ENCODE measurements around the gene CUEDC2.

The CUEDC2 gene

DNA sequence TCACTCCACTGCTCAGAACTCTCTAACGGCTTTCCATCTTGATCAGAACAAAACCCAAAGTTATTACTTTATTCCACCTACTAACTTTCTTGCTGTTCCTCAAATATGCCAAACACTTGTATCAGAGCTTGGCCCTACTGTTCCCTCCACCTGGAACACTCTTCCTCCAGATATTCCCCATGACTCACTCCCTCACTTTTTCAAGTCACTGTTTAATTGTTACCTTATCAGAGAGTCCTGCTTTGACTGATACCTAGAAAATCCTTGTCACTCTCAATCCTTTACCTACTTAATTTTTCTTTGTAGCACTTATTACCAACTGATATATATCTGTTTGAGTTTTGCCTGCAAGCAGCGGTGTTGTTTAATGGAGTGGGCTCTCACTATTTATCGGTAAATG is 42.5 kb downstream of the CUEDC2 start:
- Histone ChIP-seq H3K9me3 (replicated peaks in 1 of 11) (no peaks in the 10 kb centered on the region), H3K4me1 (peaks cover 15 to 37% (median 23%) of the 10 kb centered on the region in 10 experiments; a peak in 19 of 20 replicates), H4K20me1 (peaks cover 0 to 7% (median 0%) of the 10 kb centered on the region in 11 experiments; a peak in 4 of 22 replicates), H3K4me3 (no peak overlapping the region), H3K9ac (no peak overlapping the region), H3K27ac (no peak overlapping the region), H3K27me3 (no peaks in the 10 kb centered on the region), H3K36me3 (no peaks in the 10 kb centered on the region), H3K4me2 (no peak overlapping the region)
- TF ChIP-seq Cebpa-rat (IDR thresholded peaks at IDR 0.05) = no peak

DNA sequence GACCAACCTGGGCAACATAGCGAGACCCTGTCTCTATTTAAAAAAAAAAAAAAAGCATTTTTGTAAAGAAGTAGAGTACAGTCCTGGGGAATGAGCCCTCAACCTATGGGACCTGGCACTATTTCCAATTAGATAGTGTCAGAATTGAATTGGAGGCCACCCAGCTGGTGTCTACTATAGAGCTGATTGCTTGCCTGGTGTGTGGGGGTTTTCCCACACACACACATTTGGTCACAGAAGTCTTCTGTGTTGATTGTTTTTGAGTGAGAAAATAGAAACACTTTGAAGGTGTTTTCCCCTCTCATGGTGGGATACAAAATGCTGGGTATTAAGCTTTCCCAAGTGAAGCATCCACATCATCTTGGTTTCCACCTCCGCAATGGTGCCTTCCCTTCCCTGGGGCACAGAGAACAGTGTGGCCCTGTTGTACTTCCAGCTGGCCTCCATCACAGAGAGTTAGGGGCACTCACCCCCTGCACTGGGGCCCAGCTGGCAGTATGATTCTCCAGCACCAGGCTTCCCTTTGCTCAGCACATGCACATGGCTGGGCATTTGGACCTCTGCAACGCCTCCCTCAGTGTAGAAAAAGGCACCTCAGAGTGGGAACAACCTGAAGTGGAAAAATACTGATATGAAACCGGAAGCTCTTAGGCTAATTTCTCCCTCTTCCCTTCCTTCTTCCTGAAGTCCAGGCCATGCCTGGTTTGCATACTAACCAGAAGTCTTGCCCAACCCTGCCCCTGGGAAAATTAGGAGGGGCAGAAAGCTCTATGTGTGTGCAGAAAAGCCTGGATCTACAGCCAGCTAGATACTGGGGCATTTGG is 47.6 kb downstream of the CUEDC2 start:
- Histone ChIP-seq H3K9me3 (replicated peaks in 1 of 11) (no peaks in the 10 kb centered on the region), H3K27me3 (no peaks in the 10 kb centered on the region), H3K36me3 (peaks cover 28 to 42% (median 38%) of the 10 kb centered on the region in 11 experiments), H3K4me2 (peak overlapping the region in 10 of 11 experiments; percentile 10 to 89 (median 48); a peak in 18 of 22 replicates), H3K27ac (peak overlapping the region in 1 of 11 experiments; percentile 50; a peak in 2 of 22 replicates), H3K4me1 (peaks cover 6 to 37% (median 14%) of the 10 kb centered on the region in 10 experiments; a peak in 17 of 20 replicates), H3K9ac (peak overlapping the region in 2 of 11 experiments; percentile 15 to 31; a peak in 1 of 22 replicates), H4K20me1 (peaks cover 0 to 50% (median 0%) of the 10 kb centered on the region in 11 experiments; a peak in 6 of 22 replicates), H3K4me3 (no peak overlapping the region)
- TF ChIP-seq Cebpa-rat (IDR thresholded peaks at IDR 0.05) = no peak

DNA sequence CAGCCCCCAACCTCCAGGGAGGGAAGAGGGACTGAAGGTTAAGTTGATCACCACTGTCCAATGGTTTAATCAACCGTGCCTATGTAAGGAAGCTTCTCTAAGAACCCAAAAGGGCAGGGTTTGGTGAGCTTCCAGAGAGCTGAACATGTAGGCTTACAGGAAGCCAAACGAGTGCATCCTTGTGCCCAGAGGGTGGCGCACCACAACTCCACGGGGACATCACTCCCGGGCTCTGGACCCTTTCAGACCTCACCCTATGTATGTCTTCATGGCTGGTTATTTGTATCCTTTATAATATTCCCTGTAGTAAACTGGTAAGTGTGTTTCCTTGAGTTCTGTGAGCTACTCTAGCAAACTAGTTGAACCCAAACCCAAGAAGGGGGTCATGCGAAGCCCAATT is 48.3 kb downstream of the CUEDC2 start:
- H3K27me3 ChIP-seq = no peaks in the 10 kb centered on the region
- H3K36me3 ChIP-seq = peaks cover 35 to 50% (median 46%) of the 10 kb centered on the region in 11 experiments
- H4K20me1 ChIP-seq = peaks cover 0 to 58% (median 0%) of the 10 kb centered on the region in 11 experiments; a peak in 7 of 22 replicates
- no peak overlapping the region for H3K9ac ChIP-seq
- H3K9me3 ChIP-seq (replicated peaks in 1 of 11) = no peaks in the 10 kb centered on the region
- no peak overlapping the region for H3K4me3 ChIP-seq
- TF ChIP-seq Cebpa-rat (IDR thresholded peaks at IDR 0.05) = no peak
- H3K4me2 ChIP-seq = peak overlapping the region in 2 of 11 experiments; percentile 84 to 89; a peak in 4 of 22 replicates
- peaks cover 6 to 37% (median 14%) of the 10 kb centered on the region in 10 experiments; a peak in 17 of 20 replicates for H3K4me1 ChIP-seq
- no peak overlapping the region for H3K27ac ChIP-seq

DNA sequence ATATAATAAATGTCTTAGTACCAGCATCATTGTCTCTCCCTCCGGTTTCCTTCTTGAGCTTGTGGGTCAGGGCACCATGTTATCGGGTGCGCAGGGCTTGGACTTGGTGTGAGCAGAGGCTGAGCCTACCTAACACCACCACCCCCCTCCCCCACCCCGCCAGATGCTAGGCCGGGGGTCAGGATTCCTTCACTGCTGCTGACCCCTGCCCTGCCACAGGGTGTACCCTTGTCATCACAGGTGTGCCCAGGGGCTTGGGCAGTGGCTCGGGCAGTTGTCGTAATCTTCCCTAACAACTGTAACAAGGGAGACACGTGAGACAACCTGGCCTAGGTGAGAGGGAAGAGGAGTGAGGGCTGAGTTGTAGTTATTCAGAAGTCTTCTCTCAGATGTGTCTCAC is 49.5 kb downstream of the CUEDC2 start:
- H3K9me3 ChIP-seq (replicated peaks in 1 of 11) = no peaks in the 10 kb centered on the region
- H3K9ac ChIP-seq = no peak overlapping the region
- H4K20me1 ChIP-seq = peaks cover 0 to 66% (median 0%) of the 10 kb centered on the region in 11 experiments; a peak in 7 of 22 replicates
- H3K4me3 ChIP-seq = no peak overlapping the region
- no peak overlapping the region for H3K4me2 ChIP-seq
- H3K36me3 ChIP-seq = peaks cover 46 to 62% (median 57%) of the 10 kb centered on the region in 11 experiments
- no peak for TF ChIP-seq Cebpa-rat (IDR thresholded peaks at IDR 0.05)
- no peak overlapping the region for H3K27ac ChIP-seq
- peaks cover 6 to 37% (median 14%) of the 10 kb centered on the region in 10 experiments; a peak in 17 of 20 replicates for H3K4me1 ChIP-seq
- no peaks in the 10 kb centered on the region for H3K27me3 ChIP-seq

DNA sequence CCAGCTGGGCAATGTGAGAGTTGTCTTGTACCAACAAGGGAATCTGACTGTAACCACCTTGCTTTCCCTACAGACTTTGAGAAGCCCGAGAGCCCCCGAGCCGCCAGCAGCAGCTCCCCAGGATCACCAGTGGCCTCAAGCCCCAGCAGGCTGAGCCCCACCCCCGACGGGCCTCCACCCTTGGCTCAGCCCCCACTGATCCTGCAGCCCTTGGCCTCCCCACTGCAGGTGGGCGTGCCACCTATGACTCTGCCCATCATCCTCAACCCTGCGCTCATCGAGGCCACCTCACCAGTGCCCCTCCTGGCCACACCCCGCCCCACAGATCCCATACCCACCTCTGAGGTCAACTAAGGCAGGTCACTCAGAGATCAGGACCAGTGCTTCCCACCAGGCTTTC is 50.4 kb downstream of the CUEDC2 start:
- no peak overlapping the region for H3K27ac ChIP-seq
- no peak overlapping the region for H3K4me2 ChIP-seq
- no peaks in the 10 kb centered on the region for H3K27me3 ChIP-seq
- no peaks in the 10 kb centered on the region for H3K9me3 ChIP-seq (replicated peaks in 1 of 11)
- H4K20me1 ChIP-seq = peaks cover 0 to 67% (median 0%) of the 10 kb centered on the region in 11 experiments; a peak in 7 of 22 replicates
- TF ChIP-seq Cebpa-rat (IDR thresholded peaks at IDR 0.05) = no peak
- H3K9ac ChIP-seq = no peak overlapping the region
- H3K36me3 ChIP-seq = peaks cover 54 to 70% (median 66%) of the 10 kb centered on the region in 11 experiments
- H3K4me1 ChIP-seq = peaks cover 6 to 34% (median 14%) of the 10 kb centered on the region in 10 experiments; a peak in 17 of 20 replicates
- H3K4me3 ChIP-seq = no peak overlapping the region

DNA sequence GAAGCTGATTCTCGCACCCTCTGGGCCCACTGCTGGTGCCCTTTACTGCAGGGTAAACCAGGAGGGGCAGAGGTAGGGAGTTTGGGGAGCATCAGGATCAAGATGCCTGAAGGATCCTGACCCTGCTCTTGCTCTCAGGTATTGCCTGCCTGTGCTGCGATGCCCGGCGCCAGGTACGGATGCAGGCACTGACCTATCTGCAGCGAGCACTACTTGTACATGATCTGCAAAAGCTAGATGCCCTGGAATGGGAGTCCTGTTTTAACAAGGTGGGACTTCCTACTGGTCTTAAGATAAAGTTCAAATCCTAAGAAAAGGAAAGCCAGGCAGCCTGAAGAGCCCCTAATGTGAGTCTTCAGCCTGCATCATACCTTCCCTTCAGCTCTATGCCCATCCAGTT is 53.0 kb downstream of the CUEDC2 start:
- peaks cover 0 to 8% (median under 1%) of the 10 kb centered on the region in 10 experiments; a peak in 7 of 20 replicates for H3K4me1 ChIP-seq
- no peak for TF ChIP-seq Cebpa-rat (IDR thresholded peaks at IDR 0.05)
- no peaks in the 10 kb centered on the region for H3K9me3 ChIP-seq (replicated peaks in 1 of 11)
- no peak overlapping the region for H3K27ac ChIP-seq
- peaks cover 0 to 76% (median 0%) of the 10 kb centered on the region in 11 experiments; a peak in 5 of 22 replicates for H4K20me1 ChIP-seq
- no peak overlapping the region for H3K9ac ChIP-seq
- no peak overlapping the region for H3K4me2 ChIP-seq
- H3K4me3 ChIP-seq = no peak overlapping the region
- no peaks in the 10 kb centered on the region for H3K27me3 ChIP-seq
- peaks cover 79 to 96% (median 92%) of the 10 kb centered on the region in 11 experiments for H3K36me3 ChIP-seq

DNA sequence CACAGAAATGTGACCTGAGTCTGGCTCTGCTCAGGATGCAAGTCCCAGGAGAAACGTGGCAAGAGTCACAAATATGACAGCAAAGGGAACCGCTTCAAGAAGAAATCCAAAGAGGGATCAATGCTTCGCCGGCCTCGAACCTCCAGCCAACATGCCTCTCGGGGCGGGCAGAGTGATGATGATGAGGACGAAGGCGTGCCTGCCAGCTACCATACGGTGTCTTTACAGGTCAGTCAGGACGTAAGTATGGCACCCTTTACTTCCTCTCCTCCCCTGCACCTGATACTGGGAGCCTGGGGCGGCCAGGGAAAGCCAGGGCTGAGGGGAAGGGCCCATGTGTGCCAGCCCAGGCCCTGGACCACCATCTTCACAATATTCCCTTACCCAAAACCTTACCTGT is 55.5 kb downstream of the CUEDC2 start:
- Histone ChIP-seq H3K4me1 (no peaks in the 10 kb centered on the region), H3K9me3 (replicated peaks in 1 of 11) (no peaks in the 10 kb centered on the region), H3K4me2 (no peak overlapping the region), H3K4me3 (no peak overlapping the region), H3K27me3 (no peaks in the 10 kb centered on the region), H3K36me3 (peaks cover 93 to 100% (median 98%) of the 10 kb centered on the region in 11 experiments), H4K20me1 (peaks cover 0 to 58% (median 0%) of the 10 kb centered on the region in 11 experiments; a peak in 4 of 22 replicates), H3K9ac (no peak overlapping the region), H3K27ac (no peak overlapping the region)
- TF ChIP-seq Cebpa-rat (IDR thresholded peaks at IDR 0.05) = no peak

DNA sequence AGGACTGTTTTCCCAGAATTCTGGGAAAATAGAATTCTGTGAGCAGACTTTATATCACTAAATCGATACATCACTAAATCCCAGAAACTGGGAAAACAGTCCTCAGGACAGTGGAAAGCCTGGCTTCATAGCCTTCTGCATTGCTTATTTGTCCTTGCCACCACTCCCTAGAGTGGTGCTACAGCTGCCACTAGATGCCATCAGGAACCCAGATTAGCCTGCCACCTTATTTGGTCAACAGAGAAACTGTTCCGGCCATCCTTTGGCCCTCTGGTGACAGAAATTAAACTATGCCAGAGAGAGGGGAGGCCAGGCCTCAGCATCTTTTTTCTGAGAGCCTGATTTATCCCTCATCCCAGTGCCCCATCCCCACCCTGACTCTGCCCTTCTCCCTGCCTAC is 56.5 kb downstream of the CUEDC2 start:
- Histone ChIP-seq H3K4me2 (no peak overlapping the region), H3K36me3 (peaks cover 93 to 100% (median 98%) of the 10 kb centered on the region in 11 experiments), H3K27ac (no peak overlapping the region), H3K27me3 (no peaks in the 10 kb centered on the region), H4K20me1 (peaks cover 0 to 48% (median 0%) of the 10 kb centered on the region in 11 experiments; a peak in 4 of 22 replicates), H3K4me1 (no peaks in the 10 kb centered on the region), H3K4me3 (no peak overlapping the region), H3K9ac (no peak overlapping the region), H3K9me3 (replicated peaks in 1 of 11) (peaks cover 0 to 2% (median under 1%) of the 10 kb centered on the region in 11 experiments; a peak in 6 of 22 replicates)
- no peak for TF ChIP-seq Cebpa-rat (IDR thresholded peaks at IDR 0.05)

DNA sequence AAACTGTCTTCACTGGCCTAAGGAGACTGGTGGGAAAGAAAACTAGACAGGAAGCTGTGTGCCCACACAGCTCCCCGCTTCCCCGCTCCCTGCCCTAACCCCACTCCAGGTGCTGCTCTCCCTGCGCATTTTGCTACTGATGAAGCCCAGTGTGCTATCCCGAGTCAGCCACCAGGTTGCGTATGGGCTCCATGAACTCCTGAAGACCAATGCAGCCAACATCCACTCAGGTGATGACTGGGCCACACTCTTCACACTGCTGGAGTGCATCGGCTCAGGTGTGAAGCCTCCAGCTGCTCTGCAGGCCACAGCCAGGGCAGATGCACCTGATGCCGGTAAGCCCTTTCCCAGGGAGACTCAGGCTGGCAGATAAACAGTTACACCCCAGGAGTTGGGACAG is 57.1 kb downstream of the CUEDC2 start:
- Histone ChIP-seq H3K4me3 (no peak overlapping the region), H4K20me1 (peaks cover 0 to 46% (median 0%) of the 10 kb centered on the region in 11 experiments; a peak in 4 of 22 replicates), H3K9ac (no peak overlapping the region), H3K4me2 (no peak overlapping the region), H3K4me1 (no peaks in the 10 kb centered on the region), H3K9me3 (replicated peaks in 1 of 11) (peaks cover 0 to 9% (median 5%) of the 10 kb centered on the region in 11 experiments; a peak in 9 of 22 replicates), H3K36me3 (peaks cover 93 to 100% (median 98%) of the 10 kb centered on the region in 11 experiments), H3K27me3 (no peaks in the 10 kb centered on the region), H3K27ac (no peak overlapping the region)
- no peak for TF ChIP-seq Cebpa-rat (IDR thresholded peaks at IDR 0.05)

All from BLaER1 treated with 17β-estradiol and CSF1 and Interleukin-3, amounts not matched to agents 10 nM and 100 nM (cell line).